HG03095 (cell line): ENCODE data around the gene RMC1.
"Not testable (repeated sequence)": the region's sequence is repeated elsewhere in the genome, so short reads cannot be mapped to it uniquely, and the experiment has no call there.

Experiments used
- ATAC-seq: cut with Tn5 transposase; IDR thresholded peaks from one replicate; pipeline ENCODE4 v1.9.1; 2021; ENCODE audit warnings: moderate library complexity; ENCODE audit not compliant: unreplicated experiment

The RMC1 gene

DNA sequence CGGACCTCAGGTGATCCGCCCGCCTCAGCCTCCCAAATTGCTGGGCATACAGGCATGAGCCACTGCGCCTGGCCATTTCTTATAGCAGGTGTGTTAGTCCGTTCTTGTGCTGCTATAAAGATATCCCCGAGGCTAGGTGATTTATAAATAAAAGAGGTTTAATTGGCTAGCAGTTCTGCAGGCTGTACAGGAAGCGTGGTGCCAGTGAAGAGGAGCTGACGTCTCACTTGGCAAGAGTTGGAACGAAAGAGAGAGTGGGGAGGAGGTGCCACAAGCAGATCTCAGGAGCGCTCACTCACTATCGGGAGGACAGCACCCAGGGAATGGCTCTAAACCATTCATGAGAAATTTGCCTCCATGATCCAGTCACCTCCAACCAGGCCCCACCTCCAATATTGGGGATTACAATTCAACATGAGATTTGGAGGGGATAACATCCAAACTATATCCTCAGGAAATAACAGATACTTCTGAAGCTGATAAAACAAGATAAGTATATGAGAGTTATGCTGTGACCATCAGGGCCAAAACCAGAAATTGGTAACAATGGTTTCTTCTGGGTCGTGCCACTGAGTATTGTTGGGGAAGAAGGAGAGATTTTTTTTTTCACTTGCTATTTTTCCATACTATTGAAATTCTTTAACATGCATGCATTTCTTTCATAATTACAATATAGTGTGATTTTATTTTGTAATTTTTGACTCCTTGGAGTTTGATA lies 7.4 kb upstream of the RMC1 start:
- no peak for ATAC-seq

DNA sequence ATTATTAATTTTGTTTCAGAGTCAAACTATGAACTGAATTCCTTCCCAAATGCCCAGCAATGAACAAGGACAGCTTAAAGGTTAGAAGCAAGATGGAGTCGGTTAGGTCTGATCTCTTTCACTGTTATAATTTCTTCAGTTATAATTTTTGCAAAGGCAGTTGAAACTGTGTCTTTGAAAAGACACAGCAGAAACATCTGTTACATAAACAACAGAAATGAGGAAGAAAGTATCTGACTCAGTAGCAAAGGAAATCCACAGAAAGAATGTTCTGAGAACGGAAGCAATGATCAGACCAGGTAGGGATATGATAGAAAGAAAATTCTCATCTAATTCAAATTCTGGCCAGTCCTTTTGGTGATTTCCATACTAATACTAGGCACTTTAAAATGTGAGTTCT lies 5.2 kb upstream of the RMC1 start:
- no peak for ATAC-seq

DNA sequence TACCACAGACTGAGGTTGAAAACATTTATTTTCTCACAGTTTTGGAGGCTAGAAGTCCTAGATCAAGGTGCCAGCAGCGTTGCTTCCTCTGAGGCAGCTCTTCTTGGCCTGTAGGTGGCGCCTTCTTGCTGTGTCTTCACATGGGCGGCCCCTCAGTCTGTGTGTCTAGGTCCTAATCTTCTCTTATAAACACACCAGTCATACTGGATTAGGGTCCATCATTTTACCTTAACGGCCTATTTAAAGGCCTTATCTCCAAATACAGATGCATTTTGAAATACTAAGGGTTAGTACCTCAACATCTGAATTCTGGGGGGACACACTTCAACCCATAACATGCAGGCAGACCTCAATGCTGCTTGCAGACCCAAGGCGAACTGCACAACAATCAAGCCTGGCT lies 4.4 kb upstream of the RMC1 start:
- ATAC-seq = no peak

DNA sequence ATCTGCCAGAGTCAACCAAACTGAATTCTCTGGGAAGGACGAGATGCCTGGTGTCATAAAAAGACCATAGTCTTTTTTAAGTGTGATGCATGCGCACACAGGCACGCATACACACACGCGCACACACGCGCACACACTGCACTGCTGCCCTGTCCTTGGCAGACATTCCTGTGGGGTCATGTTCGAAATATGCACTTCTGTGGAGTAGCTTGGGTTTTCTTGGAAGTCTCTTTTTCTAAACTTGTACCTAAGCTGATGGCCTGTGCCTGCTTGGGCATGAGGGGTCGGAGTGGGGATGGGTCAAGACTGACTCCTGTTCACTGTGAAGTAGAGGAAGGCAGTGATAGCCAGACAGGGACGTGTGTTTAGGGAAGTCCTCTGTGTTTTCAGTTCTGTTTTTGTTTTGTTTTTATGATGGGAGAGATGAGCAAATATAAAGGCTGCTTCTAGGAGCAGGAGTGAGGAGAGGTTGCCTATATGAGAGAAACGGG lies 4.0 kb upstream of the RMC1 start:
- no peak for ATAC-seq

DNA sequence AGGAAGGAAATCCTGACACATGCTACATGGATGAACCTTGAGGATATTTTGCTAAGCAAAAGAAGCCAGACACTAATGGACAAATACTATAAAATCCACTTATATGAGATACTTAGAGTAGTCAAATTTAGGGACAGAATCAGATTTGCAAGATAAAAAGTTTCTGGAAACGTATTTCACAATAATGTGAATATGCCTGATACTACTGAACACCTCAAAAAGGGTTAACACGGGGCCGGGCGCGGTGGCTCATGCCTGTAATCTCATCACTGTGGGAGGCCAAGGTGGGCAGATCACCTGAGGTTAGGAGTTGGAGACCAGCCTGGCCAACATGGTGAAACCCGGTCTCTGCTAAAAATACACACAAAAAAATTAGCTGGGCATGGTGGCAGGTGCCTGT lies 1.7 kb upstream of the RMC1 start:
- ATAC-seq = no peak

DNA sequence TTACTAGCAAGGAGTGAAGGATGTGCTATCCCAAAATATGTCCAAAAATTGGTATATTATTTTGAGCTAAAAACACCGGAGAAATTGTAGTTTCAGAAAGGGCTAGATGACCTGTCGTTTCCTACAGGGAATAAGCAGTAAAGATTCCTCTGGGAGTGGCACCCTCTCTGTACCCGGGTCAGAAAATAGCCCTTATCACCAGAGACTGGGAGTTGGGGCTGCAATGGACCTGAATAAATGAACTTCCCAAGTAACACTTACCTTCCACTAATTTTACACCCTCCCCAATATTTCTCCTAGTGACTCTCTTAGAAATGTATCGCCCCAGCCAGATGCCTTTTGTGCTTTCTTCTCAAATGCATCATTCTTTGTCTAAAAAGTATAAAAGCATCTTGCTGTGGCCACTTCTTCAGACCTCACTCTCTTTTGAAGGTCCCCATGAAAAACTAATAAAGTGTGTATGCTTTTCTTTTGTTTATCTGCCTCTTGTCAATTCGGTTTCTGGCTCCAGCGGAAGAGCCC lies 734 bp upstream of the RMC1 start:
- no peak for ATAC-seq

DNA sequence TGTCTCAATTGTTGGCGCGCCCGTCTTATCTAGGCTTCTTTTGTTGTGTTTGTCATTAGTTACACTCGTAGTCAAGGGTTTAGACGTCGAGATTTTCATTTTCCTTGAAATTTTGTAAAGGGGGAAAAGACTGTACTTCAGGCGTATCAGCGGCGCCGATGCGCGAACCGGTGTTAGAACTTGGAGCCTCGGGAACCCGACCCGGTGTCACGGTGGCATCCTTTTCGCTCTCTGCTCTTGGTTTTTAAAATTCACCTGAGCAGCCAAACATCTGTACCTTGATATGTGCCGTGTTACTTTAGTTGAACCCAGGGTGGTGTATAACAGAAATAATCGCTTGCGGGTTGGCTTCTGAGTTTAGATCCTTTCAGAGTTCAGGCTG lies 643 bp downstream of the RMC1 start:
- ATAC-seq = no peak

DNA sequence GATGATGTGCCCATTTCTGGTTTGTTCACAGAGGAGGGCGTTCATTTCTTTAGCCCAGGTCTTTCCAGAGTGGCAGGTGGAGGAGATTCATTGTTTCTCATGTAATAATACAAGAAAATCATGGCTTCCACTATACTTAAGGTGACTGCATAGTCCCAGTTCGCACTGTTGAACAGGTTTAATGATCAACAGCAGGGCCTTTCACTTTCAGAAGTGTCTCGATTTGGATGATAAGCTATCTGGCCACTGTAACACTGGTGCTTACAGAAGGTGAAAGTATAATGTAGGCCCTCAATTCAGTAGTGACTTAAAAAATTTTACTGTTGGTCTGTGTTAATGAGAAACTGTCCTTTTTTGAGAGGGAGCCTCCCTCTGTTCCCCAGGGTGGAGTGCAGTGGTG lies 1.4 kb downstream of the RMC1 start:
- ATAC-seq = peak; percentile 36

DNA sequence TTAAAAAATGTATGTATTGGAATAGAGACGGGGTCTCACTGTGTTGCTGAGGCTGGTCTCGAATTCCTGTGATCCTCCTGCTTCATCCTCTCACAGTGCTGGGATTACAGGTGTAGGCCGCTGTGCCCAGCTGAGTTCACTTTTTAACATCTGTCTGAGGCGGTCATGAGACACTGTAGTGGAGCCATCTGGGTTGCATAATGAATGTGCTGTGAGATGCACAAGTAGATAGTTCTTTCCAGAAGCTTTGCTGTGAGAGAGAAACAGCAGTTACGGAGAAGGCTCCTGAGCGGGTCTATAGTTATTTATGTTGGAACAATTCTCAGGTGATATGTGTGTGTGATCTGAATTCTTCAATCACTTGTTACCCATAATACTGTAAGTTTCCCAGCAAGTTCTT lies 3.1 kb downstream of the RMC1 start:
- ATAC-seq = no peak

DNA sequence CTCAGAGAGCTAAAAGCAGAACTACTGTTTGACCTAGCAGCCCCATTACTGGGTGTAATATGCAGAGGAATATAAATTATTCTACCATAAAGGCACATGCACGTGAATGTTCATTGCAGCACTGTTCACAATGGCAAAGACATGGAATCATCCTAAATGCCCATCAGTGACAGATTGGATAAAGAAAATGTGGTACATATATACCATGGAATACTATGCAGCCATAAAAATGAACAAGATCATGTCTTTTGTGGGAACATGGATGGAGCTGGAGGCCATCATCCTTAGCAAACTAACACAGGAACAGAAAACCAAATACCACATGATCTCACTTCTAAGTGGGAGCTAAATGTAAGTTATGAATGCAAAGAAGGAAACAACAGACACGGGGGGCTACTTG lies 7.6 kb downstream of the RMC1 start:
- not testable (repeated sequence) for ATAC-seq

DNA sequence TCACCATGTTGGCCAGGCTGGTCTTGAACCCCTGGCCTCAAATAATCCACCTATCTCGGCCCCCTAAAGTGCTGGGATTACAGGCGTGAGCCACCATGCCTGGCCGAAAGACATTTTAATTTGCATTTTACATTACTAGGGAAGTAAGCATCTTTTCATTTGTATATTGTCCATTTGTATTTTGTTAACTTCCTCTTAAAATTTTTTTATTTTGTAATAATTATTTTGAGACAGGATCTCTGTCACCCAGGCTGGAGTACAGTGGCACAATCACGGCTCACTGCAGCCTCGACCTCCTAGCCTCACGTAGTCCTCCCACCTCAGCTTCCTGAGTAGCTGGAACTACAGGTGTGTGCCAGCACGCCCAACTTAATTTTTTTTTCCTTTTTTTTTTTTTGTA lies 8.9 kb downstream of the RMC1 start:
- not testable (repeated sequence) for ATAC-seq

DNA sequence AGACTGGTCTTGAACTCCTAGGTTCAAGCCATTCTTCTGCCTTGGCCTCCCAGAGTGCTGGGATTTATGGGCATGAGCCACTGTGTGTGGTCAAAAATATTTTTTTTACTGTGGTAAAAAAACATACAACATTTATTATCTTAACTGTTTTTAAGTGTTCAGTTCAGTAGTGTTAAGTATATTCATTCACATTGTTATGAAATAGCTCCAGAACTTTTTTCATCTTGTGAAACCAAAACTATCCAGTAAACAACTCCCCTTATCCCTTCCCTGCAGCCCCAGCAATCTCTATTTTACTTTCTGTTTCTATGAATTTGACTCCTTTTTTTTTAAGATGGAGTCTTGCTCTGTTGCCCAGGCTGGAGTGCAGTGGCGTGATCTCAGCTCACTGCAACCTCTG lies 9.3 kb downstream of the RMC1 start:
- no peak for ATAC-seq

DNA sequence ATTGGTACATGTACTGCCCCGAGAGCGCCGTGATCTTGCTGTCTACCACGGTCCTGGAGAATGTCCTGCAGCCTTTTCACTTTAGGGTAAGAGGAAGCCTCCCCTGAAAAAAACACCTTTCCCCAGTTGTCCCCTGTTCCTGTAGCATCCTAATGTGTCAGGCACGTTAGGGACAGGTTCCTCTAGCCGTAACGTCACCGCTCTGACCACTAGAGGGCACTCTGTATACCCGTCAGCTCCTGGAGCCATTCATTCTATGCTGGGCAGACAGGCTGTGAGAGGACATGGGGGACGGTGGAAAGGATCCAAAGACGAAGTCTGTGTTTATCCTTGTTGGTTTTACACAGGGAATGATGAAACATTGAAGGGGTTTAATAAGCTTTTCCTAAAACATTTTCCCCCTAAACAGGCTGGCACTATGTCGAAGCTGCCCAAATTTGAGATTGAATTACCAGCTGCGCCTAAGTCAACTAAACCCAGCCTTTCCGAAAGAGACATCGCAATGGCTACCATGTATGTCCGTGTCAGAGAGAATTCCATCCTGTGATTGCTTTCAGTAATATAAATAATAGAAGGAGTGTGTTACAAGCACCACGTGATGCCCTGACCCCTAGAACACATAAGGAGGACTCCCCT lies 12.7 kb downstream of the RMC1 start:
- peak; percentile 80 for ATAC-seq

DNA sequence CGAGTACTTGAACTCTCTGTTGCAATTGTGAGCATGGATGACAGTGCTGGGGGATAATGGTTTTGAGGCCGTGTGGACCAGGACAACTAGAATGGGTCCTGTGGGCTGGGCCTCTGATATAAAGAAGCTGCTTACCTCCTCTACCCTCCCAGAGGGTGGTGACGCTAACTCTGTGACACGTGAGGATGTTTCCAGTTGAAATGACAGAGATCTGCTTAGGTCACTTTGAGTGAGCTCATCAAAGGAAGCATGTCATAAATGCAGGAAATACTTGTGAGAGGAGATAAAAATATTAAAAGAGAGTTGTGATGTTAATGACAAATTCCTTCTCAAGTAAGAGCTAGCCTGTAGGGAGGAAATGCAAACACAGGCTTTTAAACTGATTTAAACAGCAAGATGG lies 16.4 kb downstream of the RMC1 start:
- ATAC-seq = no peak

DNA sequence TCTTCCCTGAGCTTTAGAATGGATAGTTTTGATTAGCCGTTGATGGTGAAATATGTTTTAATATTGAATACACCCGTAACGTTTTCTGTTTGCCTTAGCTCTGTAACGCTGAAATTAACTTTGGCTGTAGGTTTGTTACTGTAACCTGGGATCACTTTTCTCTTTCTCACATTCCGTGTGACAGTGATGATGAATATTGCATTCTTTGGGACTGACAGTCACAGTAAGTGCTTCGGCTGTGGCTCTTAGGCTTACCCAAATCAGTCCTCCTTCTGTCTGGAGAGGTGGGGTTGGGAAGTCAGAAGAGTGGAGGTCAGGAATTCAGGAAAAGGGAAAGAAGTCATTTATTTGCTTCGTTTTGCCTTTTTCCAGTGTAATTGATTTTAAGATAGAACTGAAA lies 18.0 kb downstream of the RMC1 start:
- no peak for ATAC-seq

DNA sequence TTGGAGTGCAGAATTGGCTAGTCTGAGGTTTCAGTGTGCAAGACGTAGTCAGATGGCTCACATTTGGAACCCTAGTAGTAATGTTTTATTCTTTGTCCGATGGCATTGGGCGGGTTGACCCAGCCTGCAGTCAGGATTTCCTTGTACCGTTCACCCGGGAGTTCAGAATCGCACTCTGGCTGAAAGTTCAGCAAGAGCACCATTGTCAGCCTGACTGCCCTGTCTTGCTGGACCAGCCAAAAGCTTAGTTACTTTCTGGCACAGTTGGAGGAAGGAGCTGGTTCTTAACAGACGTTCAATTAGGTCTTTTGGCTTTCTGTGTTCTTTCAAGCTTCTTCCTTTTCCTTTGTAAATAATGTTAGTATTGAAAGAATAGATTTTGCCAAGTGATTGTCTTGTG lies 18.6 kb downstream of the RMC1 start:
- ATAC-seq = no peak

DNA sequence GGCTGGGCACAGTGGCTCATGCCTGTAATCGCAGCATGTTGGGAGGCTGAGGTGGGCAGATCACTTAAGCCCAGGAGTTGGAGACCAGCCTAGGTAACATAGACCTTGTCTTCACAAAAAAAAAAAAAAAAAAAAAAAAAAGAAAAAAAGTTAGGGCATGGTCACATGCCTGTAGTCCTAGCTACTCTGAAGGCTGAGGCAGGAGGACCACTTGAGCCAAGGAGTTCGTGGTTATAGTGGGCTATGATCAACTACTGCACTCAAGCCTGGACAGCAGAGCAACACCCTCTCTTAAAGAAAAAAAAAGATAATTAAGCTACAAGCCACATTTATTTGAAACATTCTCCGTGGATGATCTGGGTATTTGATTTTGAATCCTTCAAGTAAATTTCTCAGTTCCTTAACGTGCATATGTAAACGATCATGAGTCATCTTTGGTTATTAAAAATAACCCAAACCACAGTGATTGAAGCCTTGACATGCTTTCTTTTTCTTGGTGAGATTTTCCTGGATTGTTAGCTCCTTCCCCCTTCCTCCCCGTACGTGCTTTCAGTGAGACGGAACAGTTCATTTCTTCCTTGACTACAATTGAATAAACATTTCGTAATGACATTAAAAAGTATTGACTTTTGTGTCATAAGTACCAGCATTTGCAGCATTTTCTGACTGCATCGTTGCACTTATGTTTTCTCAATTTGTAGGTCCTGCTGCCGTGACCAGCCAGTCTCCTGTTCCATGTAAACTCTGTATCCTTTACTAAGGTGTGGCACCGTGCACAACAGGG lies 20.3 kb downstream of the RMC1 start:
- ATAC-seq = no peak

DNA sequence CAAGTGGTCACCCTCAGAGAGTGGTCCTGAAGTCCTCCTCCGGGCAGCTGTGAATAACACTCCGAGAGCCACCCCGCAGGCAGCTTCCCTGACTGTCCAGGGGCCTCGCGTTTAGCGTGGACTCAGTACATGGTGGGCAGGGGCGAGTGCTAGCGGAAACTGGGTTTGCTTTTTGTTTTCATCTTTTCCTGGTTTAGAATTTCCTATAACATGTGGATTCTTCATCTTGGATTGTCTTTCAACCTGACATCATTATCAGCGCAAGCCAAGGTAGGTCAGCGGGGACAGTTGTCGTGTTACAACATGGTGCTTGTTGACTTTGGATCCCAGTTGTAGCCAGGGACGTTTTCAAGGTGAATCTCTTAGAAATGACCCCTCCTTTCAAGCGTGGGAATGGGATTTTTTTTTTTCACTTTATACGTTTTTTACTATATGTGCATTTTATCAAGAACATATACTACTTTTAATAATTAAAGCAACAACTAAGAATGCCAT lies 20.9 kb downstream of the RMC1 start:
- ATAC-seq = no peak

DNA sequence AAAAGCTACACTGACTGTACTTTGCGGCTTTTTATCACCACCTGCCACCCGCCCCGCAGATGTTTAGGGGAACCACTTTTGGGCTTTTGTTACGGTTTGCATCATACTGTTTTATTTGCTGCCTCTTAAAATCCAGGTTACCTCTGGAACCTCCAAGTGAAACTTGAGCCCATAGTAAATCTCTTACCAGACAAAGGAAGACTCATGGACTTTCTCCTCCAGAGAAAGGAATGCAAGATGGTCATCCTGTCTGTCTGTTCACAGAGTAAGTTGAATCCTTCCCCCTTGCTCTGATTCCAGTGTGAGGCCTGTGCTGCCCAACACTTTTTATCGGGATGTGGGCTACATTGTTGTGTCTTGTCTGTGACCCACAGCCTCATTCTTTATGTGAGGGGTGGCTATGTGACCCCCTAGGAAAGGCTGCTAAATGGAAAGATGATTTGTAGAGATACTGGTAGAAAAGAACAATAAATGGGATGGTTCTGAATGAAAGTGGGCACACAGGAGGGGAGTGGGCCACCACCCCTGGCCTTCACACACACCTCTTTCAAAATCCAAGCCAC lies 23.3 kb downstream of the RMC1 start:
- ATAC-seq = no peak

DNA sequence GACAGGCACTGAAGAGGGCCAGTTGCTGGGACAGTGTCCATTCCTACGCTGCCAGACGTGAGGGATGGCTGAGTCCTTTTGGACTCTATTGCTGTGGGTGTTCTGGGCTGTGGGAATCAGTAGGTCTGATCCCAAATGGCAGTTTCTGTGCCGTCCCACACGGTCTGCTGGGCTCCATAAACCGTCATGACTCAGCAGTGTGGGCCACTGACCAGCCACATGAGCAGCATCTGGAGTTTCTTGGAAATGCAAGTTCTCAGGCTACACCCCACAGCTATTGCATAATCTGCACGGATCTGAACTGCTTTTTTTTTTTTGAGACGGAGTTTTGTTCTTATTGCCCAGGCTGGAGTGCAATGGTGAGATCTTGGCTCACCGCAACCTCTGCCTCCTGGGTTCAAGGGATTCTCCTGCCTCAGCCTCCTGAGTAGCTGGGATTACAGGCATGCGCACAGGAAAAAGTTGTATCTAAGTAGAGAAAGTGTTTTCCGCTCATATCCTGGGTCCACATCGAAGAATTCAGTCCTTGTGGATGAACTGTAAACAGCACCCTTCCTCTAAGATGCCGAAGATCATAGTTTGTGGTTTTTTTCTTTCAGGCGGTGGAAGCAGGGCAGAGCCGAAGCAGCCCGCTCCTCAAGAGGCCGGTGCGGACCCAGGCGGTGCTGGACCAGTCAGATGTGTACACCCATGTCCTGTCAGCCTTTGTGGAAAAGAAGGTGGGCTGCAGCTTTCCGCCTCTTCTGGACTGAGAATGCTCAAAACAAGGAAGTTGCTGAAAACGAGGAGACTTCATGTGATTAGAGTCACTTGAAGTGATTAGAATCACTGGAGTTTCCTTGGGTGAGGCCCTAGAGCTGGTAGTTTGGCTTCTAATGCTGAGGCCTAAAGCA lies 25.5 kb downstream of the RMC1 start:
- no peak for ATAC-seq
